Neural cell (in vitro differentiated cells): ENCODE data around the gene HOXA7.

Experiments used
- CTCF ChIP-seq: fragments of 450-650 bp; IDR thresholded peaks from 2 replicates; pipeline ENCODE4 v1.5.1; 2014; ENCODE audit warnings: antibody characterized with exemption, mild to moderate bottlenecking, moderate library complexity; ENCODE audit not compliant: poor library complexity, severe bottlenecking
- EP300 ChIP-seq: fragments of 450-650 bp; conservative IDR thresholded peaks from 2 replicates; pipeline ENCODE4 v1.6.1; 2014; ENCODE audit warnings: antibody characterized with exemption, mild to moderate bottlenecking, moderate library complexity; ENCODE audit not compliant: poor library complexity, severe bottlenecking
- EZH2 ChIP-seq: fragments of 200-600, 300-800 bp; shearing (Covaris generic), sonication (generic); IDR thresholded peaks from 2 replicates; pipeline ENCODE4 v1.6.1; 2014; ENCODE audit warnings: antibody characterized with exemption, low read length, borderline replicate concordance, mild to moderate bottlenecking; ENCODE audit not compliant: insufficient read depth, poor library complexity, severe bottlenecking
- POLR2AphosphoS5 ChIP-seq: IDR thresholded peaks from 2 replicates; pipeline ENCODE4 v1.6.1; 2012
- REST ChIP-seq: IDR thresholded peaks from 2 replicates; pipeline ENCODE4 v1.6.1; 2012; ENCODE audit warnings: borderline replicate concordance
- TAF1 ChIP-seq: IDR thresholded peaks from 2 replicates; pipeline ENCODE4 v1.6.1; 2012; ENCODE audit warnings: low read depth

GRCh38 chr7:27118580-27118979 lies 37.9 kb downstream of the HOXA7 start:
- no peak for TF ChIP-seq CTCF
- TF ChIP-seq EZH2: no peak
- no peak for TF ChIP-seq POLR2AphosphoS5
- no peak for TF ChIP-seq TAF1
- TF ChIP-seq EP300: no peak
- TF ChIP-seq REST: no peak
